ENCODE results near the gene CD3E. TPM values are rescaled to one million over a fixed set of nuclear protein-coding genes. Genes with fewer than 3 reads are reported as not detected.

Gene CD3E
- total RNA-seq, 3 donors from 2014 or later = 6.3 to 9.7 (median 9.7) TPM

- no peaks in the 10 kb centered on the region for H3K9me3 ChIP-seq
- H3K4me3 ChIP-seq = no peak overlapping the region
- H3K36me3 ChIP-seq (ENCODE audit: low read depth) = no peaks in the 10 kb centered on the region
- no peak for ATAC-seq
- no peak for TF ChIP-seq CTCF (IDR thresholded peaks at IDR 0.05)
- H3K4me1 ChIP-seq (ENCODE audit: low read depth) = peaks cover 34% of the 10 kb centered on the region
- DNase-seq = no peak
- intact Hi-C loops (cut with DNase I, micrococcal nuclease) = no loop called here
Observed at GRCh38 chr11:118318124-118318523, 13.6 kb downstream of the CD3E start.

- no peak for DNase-seq
Observed at GRCh38 chr11:118318581-118319336, 14.2 kb downstream of the CD3E start.

GRCh38 chr11:118319337-118319707, 14.8 kb downstream of the CD3E start:
- Histone ChIP-seq H3K36me3 (ENCODE audit: low read depth) (no peaks in the 10 kb centered on the region), H3K9me3 (no peaks in the 10 kb centered on the region), H3K4me1 (ENCODE audit: low read depth) (peaks cover 33% of the 10 kb centered on the region), H3K4me3 (no peak overlapping the region)
- no peak for TF ChIP-seq CTCF (IDR thresholded peaks at IDR 0.05)
- no peak for ATAC-seq
- no peak for DNase-seq
- intact Hi-C loops (cut with DNase I, micrococcal nuclease) = no loop called here

More at GRCh38 chr11:118318581-118319336, 14.2 kb downstream of the CD3E start:
- Histone ChIP-seq H3K4me1 (ENCODE audit: low read depth) (peaks cover 34% of the 10 kb centered on the region), H3K36me3 (ENCODE audit: low read depth) (no peaks in the 10 kb centered on the region), H3K9me3 (no peaks in the 10 kb centered on the region), H3K4me3 (no peak overlapping the region)
- TF ChIP-seq CTCF (IDR thresholded peaks at IDR 0.05) = no peak
- intact Hi-C loops (cut with DNase I, micrococcal nuclease) = no loop called here
- no peak for ATAC-seq

GRCh38 chr11:118320515-118320914, 16.0 kb downstream of the CD3E start:
- ATAC-seq (no peak), DNase-seq (no peak)
- Histone ChIP-seq H3K36me3 (ENCODE audit: low read depth) (no peaks in the 10 kb centered on the region), H3K9me3 (no peaks in the 10 kb centered on the region), H3K4me1 (ENCODE audit: low read depth) (peaks cover 21% of the 10 kb centered on the region), H3K4me3 (no peak overlapping the region)
- no peak for TF ChIP-seq CTCF (IDR thresholded peaks at IDR 0.05)
- intact Hi-C loops (cut with DNase I, micrococcal nuclease) = no loop called here

- H3K9me3 ChIP-seq = no peaks in the 10 kb centered on the region
- peaks cover 10% of the 10 kb centered on the region for H3K4me1 ChIP-seq (ENCODE audit: low read depth)
- ATAC-seq (peak; percentile 85), DNase-seq (peak in 2 of 3 donors; percentile 61 to 64)
- H3K36me3 ChIP-seq (ENCODE audit: low read depth) = no peaks in the 10 kb centered on the region
- TF ChIP-seq CTCF (IDR thresholded peaks at IDR 0.05) = no peak
- intact Hi-C loops (cut with DNase I, micrococcal nuclease) = no loop called here
- no peak overlapping the region for H3K4me3 ChIP-seq
Observed at GRCh38 chr11:118321386-118322082, 17.0 kb downstream of the CD3E start.
